Iris pigment epithelial cell (primary cell): Measurements from ENCODE around the gene TTC7B.

Experiments
- DNase-seq: peaks from one replicate; pipeline ENCODE4 v3.0.0-alpha.2; 2011; ENCODE audit warnings: low read depth

TTC7B gene

GRCh38 chr14:90700933-90701776 is 115.1 kb downstream of the TTC7B start:
- no peak for DNase-seq

- DNase-seq = no peak
Observed at GRCh38 chr14:90699016-90699415, 117.2 kb downstream of the TTC7B start.

DNA sequence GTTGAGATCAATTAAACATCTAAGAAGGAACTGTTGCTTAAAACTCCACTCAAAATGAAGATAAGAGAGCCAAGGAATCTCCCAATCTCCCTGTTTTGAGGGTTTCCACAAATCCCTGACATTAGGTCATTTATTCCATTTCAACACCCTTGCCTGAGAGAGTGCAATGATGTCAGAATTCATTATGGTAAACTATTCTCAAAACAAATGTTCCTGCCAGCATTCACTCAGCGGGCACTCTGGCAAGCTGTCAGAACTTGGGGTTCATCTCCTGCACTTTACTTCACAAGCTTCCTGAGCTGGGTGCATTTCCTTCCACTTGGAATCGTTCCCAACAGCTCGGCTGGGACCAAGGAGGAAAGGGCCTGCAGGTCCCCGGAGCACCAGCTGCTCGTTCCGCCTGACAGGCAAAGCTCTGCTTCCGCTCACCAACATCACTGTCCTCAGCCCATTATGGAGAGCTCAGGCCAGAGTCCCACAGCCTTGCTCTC is 117.8 kb downstream of the TTC7B start:
- DNase-seq = peak; percentile 62

- DNase-seq = peak; percentile 78
Observed at GRCh38 chr14:90697577-90698206, 118.5 kb downstream of the TTC7B start.

DNA sequence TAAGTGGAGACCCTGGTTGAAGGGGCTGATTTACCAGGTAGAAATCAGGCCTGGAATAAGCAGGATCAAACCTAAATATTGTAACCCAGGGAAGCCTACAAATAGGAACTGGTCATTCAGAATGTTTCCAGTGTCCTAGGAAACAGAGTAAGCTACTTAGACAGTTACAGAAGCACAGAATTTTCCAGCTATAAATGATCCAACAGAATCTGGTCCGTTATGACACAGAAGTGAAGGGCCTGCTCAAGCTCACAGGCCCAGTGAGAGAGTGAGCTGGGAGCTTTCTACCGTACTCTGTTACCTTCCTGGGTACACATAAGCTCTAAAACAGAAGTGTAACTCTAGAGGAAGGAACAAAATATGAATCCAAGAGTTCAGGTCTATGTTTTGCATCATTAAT is 119.1 kb downstream of the TTC7B start:
- DNase-seq = no peak

DNA sequence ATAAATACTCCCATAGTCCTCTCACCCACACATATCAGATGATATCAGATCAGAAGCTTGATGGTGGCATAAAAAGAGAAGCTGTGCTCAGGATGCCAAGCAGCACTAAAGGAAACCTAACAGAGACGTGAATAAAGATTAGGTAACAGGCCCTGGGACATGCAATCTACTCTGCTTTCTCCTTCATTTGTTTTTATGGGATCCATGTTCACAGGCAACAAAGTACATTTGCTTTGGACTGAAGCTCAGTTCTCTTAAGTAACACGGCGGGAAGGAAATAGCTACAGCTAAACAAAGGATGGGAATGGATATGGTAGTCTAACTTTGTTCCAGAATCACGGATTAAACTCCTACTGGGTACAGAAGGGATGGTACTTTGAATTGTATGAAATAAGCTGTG is 119.5 kb downstream of the TTC7B start:
- DNase-seq = no peak

DNA sequence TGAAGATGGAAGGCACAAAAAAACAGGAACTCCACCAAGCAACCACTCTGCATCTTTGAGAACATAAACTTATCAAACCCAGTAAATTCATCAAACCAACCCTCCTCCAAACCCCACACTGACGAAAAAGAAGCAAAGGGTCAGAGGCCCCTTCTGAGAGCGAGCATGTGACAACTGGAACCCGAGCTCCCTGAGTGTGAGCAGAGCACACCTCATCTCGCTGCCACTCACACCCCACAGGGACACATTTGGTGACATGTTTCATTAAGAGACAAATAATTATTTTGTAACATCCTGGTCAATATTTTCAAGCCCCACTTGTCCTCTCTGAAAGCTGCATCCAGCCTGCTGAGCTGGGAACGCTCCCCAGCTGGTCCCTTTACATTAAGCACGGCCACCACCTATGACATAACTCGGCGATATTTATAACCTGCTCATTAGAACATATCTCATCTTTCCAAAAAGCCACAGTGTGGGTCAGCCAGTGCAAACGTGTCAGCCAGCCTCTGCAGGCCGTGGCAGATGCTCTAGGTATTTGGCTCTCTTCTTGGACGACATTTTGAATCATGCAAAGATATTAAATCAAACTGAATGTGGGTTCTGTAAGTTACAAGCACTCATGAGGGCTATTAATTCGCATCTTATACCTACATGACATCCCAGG is 120.1 kb downstream of the TTC7B start:
- DNase-seq = no peak

- DNase-seq = no peak
Observed at GRCh38 chr14:90693413-90693812, 122.8 kb downstream of the TTC7B start.

DNA sequence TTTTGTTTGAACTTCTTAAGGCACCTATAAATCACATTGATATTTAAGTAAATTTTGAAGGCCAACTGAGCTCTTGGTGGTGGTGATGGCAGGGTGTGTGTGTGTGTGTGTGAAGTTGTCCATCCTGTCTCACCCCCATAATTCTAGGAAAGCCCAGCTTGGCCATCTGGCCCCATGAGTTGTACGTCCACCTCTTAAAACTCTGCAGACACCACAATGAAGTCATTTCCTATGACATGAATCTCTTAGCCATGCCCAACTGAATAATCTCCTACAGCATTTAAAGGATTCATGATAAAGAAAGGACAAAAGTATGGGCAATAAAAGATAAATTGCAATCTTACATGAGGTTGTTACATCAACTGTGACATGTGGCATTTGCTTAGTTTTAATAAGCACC is 123.4 kb downstream of the TTC7B start:
- no peak for DNase-seq

GRCh38 chr14:90692061-90692460 is 124.2 kb downstream of the TTC7B start:
- DNase-seq = peak; percentile 24

- peak; percentile 48 for DNase-seq
Observed at GRCh38 chr14:90691627-90692026, 124.6 kb downstream of the TTC7B start.

DNA sequence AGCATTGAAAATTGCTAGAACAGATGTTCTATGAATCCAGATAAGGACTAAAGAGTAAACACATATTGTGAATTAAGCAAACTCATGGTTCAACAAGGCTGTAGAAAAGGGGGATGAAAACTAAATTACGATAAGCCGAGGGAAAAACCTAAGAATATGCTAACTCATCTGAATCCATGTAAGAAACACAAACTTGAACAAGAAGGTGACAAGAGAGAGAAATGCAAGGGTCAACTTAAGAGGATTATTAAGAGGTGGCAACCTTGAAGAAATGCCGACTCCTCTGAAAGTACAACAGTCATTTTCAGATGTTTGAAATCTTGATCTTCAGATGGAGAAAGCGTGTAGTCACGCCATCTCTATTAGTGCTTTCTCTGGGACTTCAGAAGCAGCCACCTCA is 128.6 kb downstream of the TTC7B start:
- no peak for DNase-seq

- no peak for DNase-seq
Observed at GRCh38 chr14:90682615-90683014, 133.6 kb downstream of the TTC7B start.

DNA sequence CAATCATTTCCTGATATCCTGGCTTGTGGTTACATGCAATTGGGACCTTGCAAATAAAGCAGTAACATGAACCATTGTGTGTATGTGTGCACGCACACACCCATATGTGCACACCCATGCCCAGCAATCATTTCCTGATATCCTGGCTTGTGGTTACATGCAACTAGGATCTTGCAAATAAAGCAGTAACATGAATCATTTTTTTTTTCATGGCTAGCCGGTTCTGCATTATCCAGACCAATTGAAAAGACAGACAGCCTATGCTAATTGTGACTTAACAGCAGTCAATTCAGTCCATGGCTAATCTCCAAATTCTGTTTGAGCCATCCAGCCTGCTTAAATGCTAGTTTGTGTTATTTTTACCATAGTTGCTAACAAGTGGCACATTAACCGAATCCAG is 134.3 kb downstream of the TTC7B start:
- no peak for DNase-seq

DNA sequence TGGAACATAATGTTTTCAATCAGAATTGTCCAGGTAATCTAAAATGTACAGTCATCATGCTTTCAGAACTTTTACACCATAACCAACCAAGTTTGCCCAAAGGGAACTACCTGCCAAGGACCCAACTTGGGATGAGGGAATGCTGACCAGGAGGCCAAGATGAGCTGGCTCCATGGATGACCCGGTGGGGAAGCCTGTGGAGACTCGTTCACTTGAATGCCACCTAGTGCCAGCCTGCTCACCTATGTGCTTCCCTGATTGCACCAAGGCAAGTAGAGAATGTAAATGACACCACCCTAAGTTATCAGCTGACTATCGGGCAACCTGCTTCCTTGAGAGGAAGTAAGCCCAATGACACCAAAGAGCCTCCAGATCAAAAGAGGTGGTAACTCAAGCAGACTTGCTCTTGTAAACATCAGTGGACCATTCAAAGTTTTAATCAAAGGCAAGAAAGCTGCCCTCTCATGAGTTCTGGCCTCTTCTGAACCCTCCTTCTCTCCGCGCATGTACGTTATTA is 137.3 kb downstream of the TTC7B start:
- no peak for DNase-seq

- DNase-seq = peak; percentile 69
Observed at GRCh38 chr14:90678420-90678819, 137.8 kb downstream of the TTC7B start.

DNA sequence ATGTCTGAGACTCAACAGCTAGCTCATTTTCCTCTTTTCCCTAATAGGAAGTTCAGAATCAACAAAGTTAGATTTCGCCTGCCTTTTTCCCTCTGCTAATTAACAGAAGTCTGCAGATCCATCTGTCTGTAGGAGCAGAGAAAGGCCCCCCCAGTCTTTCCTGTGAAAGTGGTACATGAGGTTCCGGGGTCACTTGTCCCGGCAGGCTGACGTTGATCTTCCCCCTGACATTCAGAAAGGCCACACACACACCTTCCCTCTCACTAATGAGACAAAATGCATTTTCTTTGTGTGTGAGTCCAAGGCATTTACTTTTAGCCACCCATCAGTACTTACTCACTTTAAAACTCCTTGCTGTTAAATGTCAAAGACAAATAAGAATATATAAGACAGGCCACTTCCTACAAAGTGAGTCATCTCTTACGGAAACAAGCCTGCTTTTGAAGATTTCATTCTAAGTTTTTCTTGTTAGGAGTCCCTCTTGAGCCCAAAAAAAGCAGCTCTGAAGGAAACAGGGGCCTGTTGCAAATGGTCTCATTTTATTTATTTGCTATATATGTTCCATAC is 138.7 kb downstream of the TTC7B start:
- peak; percentile 79 for DNase-seq

GRCh38 chr14:90676912-90677311 is 139.3 kb downstream of the TTC7B start:
- peak; percentile 31 for DNase-seq

GRCh38 chr14:90676356-90676755 is 139.9 kb downstream of the TTC7B start:
- DNase-seq = no peak

DNA sequence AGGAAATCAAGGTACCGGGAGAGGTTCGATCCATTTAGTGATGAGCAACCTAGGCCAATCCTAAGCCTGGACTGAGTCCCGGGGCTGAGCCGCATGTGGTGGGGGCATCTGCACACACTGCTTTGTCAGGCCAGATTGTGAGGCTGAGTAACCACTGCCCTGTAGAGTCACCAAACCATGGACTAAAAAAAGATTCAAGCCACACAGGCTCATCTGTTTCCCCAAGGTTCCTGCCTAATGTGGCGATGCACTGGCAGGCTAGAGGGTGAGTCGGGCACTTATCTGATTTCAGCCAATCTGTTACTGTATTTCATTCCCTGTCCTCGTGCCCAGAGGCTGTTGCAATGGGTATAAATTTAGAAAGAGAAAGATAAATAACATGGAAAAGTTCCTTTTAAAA is 140.8 kb downstream of the TTC7B start:
- no peak for DNase-seq

- DNase-seq = no peak
Observed at GRCh38 chr14:90674716-90675115, 141.5 kb downstream of the TTC7B start.

DNA sequence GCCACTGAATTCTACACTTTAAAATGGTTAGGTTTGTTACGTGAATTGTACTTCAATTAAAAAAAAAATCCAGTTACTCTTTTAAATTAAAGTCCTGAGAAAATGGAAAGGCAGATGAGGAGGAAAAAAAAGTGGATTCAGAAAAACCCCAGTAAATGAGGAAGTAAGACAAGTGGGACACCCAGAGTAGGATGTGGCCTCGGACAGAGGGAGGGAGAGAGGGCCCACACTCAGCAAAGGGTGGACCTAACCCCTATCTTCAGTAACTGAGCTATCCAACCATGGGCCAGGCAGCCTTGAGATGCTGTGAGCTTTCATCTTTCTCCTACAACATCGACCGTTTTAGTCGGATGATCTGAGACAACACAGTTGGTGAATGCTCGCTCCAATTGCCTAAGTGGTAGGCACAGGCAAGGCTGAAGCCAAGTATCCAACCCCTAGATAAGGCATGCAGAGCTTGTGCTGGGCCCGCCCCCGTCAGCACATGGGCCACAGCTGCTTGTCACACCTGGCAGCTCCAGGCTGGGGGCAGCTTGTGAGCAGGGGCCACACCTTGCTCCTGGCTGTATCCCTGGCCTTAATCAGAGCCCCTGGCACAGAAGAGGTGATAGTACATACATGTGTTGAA is 142.1 kb downstream of the TTC7B start:
- DNase-seq = no peak
